HUDEP-2 (cell line): ENCODE measurements around the gene DAB1.

Source experiments
- DNase-seq, 76 experiments: peaks; one replicate each; lab custom pipeline; 2025; ENCODE audit not compliant: unreplicated experiment in 76 of 76; lab: John Stamatoyannopoulos, UW

Gene DAB1

GRCh38 chr1:57007948-57008347 lies 415.9 kb downstream of the DAB1 start:
- DNase-seq, result no peak

- no peak for DNase-seq
These were observed 416.4 kb downstream of the DAB1 start for GRCh38 chr1:57007472-57007871.

- no peak for DNase-seq
These were observed 420.3 kb downstream of the DAB1 start for GRCh38 chr1:57003398-57004139.

GRCh38 chr1:56995414-56996100 lies 428.3 kb downstream of the DAB1 start:
- DNase-seq, result no peak

GRCh38 chr1:56993475-56993874 lies 430.4 kb downstream of the DAB1 start:
- no peak for DNase-seq

GRCh38 chr1:56992318-56993125 lies 431.3 kb downstream of the DAB1 start:
- DNase-seq, result no peak

GRCh38 chr1:56991576-56991975 lies 432.3 kb downstream of the DAB1 start:
- DNase-seq, result no peak

GRCh38 chr1:56986397-56986796 lies 437.5 kb downstream of the DAB1 start:
- DNase-seq, result no peak

GRCh38 chr1:56985857-56986256 lies 438.0 kb downstream of the DAB1 start:
- DNase-seq, result no peak

- peak in 8 of 76 experiments; percentile 2 to 42 (median 6) for DNase-seq
These were observed 440.4 kb downstream of the DAB1 start for GRCh38 chr1:56983484-56983883.

GRCh38 chr1:56979986-56980755 lies 443.7 kb downstream of the DAB1 start:
- no peak for DNase-seq

- no peak for DNase-seq
These were observed 445.0 kb downstream of the DAB1 start for GRCh38 chr1:56978819-56979218.

- no peak for DNase-seq
These were observed 445.9 kb downstream of the DAB1 start for GRCh38 chr1:56977910-56978309.

GRCh38 chr1:56975446-56975845 lies 448.4 kb downstream of the DAB1 start:
- DNase-seq, result no peak

GRCh38 chr1:56973923-56974742 lies 449.7 kb downstream of the DAB1 start:
- DNase-seq, result no peak

GRCh38 chr1:56972976-56973375 lies 450.9 kb downstream of the DAB1 start:
- DNase-seq, result no peak

GRCh38 chr1:56970280-56970679 lies 453.6 kb downstream of the DAB1 start:
- no peak for DNase-seq

GRCh38 chr1:56968878-56969495 lies 454.9 kb downstream of the DAB1 start:
- no peak for DNase-seq
